Kidney (tissue), 14 donors: ENCODE measurements around the gene NXPE3. TPM values are rescaled to one million over a fixed set of nuclear protein-coding genes. Genes with fewer than 3 reads are reported as not detected.

Source experiments
- DNase-seq, 5 donors: peaks; one replicate each; pipeline ENCODE4 v3.0.0-alpha.2; 2013 to 2020
- FAIRE-seq: peaks from 2 replicates; lab custom pipeline; 2012; peaks lifted over from hg19 to GRCh38; lab: Jason Lieb, UNC
- H3K27ac ChIP-seq, 2 donors: one replicate each; pipeline ENCODE4 v1.7.0; 2013; ENCODE audit warnings: low read depth in 2 of 2, low read length in 2 of 2, inconsistent platforms in 1 of 2
- H3K27me3 ChIP-seq: one replicate; pipeline ENCODE4 v1.7.1; 2013; ENCODE audit warnings: low read length, inconsistent platforms; ENCODE audit not compliant: control insufficient read depth, insufficient read depth
- H3K36me3 ChIP-seq, 3 donors: one replicate each; pipeline versions ENCODE4 v1.7.0 to v1.7.1; 2013; ENCODE audit warnings: low read length in 3 of 3, control low read depth in 1 of 3, inconsistent platforms in 1 of 3; ENCODE audit not compliant: insufficient read depth in 3 of 3, control insufficient read depth in 2 of 3
- H3K4me1 ChIP-seq, 3 donors: one replicate each; pipeline versions ENCODE4 v1.7.0 to v1.7.1; 2013; ENCODE audit warnings: low read length in 3 of 3, inconsistent platforms in 1 of 3, low read depth in 1 of 3; ENCODE audit not compliant: control insufficient read depth in 2 of 3, insufficient read depth in 2 of 3
- H3K4me3 ChIP-seq, 3 donors: one replicate each; pipeline versions ENCODE4 v1.7.0 to v1.8.1; 2013; ENCODE audit warnings: low read length in 3 of 3, control low read depth in 1 of 3, inconsistent platforms in 1 of 3
- H3K9ac ChIP-seq, 3 donors: one replicate each; pipeline versions ENCODE4 v1.7.0 to v1.7.1; 2013; ENCODE audit warnings: low read length in 3 of 3, control low read depth in 1 of 3, inconsistent platforms in 1 of 3
- H3K9me3 ChIP-seq, 3 donors: one replicate each; pipeline versions ENCODE4 v1.7.0 to v1.7.1; 2013; ENCODE audit warnings: low read length in 3 of 3, control low read depth in 1 of 3, inconsistent platforms in 1 of 3; ENCODE audit not compliant: control insufficient read depth in 2 of 3, insufficient read depth in 1 of 3
- intact Hi-C: fragments of 100-400 bp; cut with DNase I; formaldehyde crosslinking; loops from one replicate; pipeline ENCODE4 v1.11.1; 2022
- polyA plus RNA-seq: library from polyadenylated mRNA; stranded (reverse); fragments of 350-450 nt; fragmentation: Illumina TruSeq; extraction: RNeasy Lipid Tissue Mini Kit (QIAGEN cat#74804); gene quantifications from one replicate; pipeline ENCODE4 v1.2.3, GENCODE V29; 2014; ENCODE audit warnings: low read depth, low replicate concordance; ENCODE audit not compliant: insufficient read depth
- total RNA-seq: library from RNA; stranded (reverse); fragmentation: NEBNext Ultra II Directional; extraction: Animal tissue kit (Norgen Biotek cat#: 25700); gene quantifications from one replicate; pipeline ENCODE4 v1.2.1, GENCODE V29; 2021
- TF ChIP-seq, protein P1 (sequence below): IDR thresholded peaks from 3 replicates; pipeline ENCODE4 v1.5.1; 2012; ENCODE audit warnings: mild to moderate bottlenecking, moderate library complexity, borderline replicate concordance; ENCODE audit not compliant: insufficient read depth; ENCODE audit errors: extremely low read depth
- donor health status: control.
- donor health status: control.
- donor health status: control.
- donor health status: control.
- donor health status: control.
- donor health status: DM: yes; HTN: yes; CAD: no.
- donor health status: Normal renal cell carcinoma (clear cell type).

Gene NXPE3
- total and polyA plus RNA-seq, 2 donors from 2014 or later, result 4.9 to 13.3 TPM

DNA sequence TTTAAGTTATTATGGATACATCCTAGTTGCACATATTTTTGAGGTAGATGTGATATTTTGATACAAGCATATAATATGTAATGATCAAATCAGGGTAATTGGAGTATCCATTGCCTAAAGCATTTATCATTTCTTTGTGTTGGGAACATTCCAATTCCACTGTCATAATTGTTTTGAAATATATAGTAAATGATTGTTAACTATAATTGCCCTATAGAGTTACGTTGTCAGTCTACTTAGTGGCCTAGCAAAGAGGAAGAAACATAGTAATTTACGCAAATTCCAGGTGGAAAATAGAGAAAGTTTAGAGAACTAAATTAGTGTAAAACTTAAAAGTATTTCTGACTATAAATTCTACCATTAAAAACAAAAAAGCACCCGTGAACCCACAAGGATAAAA is 24.9 kb downstream of the NXPE3 start:
- Histone ChIP-seq H3K27ac (no peak overlapping the region), H3K27me3 (no peaks in the 10 kb centered on the region), H3K36me3 (no peaks in the 10 kb centered on the region), H3K4me1 (no peaks in the 10 kb centered on the region), H3K9me3 (no peaks in the 10 kb centered on the region), H3K9ac (no peak overlapping the region), H3K4me3 (no peak overlapping the region)
- intact Hi-C loops, result loop anchor here (10.0 kb wide), 1 partner anchor 741 kb away; no protein-coding TSS in a partner anchor
- TF ChIP-seq, protein P1, sequence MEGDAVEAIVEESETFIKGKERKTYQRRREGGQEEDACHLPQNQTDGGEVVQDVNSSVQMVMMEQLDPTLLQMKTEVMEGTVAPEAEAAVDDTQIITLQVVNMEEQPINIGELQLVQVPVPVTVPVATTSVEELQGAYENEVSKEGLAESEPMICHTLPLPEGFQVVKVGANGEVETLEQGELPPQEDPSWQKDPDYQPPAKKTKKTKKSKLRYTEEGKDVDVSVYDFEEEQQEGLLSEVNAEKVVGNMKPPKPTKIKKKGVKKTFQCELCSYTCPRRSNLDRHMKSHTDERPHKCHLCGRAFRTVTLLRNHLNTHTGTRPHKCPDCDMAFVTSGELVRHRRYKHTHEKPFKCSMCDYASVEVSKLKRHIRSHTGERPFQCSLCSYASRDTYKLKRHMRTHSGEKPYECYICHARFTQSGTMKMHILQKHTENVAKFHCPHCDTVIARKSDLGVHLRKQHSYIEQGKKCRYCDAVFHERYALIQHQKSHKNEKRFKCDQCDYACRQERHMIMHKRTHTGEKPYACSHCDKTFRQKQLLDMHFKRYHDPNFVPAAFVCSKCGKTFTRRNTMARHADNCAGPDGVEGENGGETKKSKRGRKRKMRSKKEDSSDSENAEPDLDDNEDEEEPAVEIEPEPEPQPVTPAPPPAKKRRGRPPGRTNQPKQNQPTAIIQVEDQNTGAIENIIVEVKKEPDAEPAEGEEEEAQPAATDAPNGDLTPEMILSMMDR, result no peak
- no peak for FAIRE-seq
- DNase-seq, result no peak

DNA sequence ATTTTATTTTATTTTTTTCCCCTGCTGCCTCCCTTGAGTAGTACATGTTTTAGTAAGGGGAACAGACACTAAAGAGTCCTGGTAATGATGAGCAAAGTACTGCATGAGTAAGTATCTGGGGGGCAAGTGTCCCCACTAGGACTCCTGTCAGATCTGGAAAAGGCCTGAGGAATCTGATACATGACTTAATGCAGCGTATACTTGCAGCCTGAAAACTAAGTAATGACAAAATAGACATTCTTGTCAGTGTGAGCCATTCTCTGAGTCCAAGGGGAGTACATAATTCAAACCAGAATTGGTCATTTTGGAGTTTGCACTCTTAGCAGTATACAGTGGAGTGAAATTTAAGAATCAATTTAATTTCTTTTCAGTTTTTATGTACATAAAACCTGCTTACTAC is 27.5 kb downstream of the NXPE3 start:
- no peak overlapping the region for H3K4me3 ChIP-seq
- H3K9ac ChIP-seq, result no peak overlapping the region
- H3K27me3 ChIP-seq, result no peaks in the 10 kb centered on the region
- H3K27ac ChIP-seq, result no peak overlapping the region
- H3K36me3 ChIP-seq, result no peaks in the 10 kb centered on the region
- TF ChIP-seq, protein P1, result no peak
- no peaks in the 10 kb centered on the region for H3K9me3 ChIP-seq
- DNase-seq (no peak), FAIRE-seq (no peak)
- intact Hi-C loops, result loop anchor here (10.0 kb wide), 1 partner anchor 738 kb away; no protein-coding TSS in a partner anchor
- peaks cover 0 to 2% (median 2%) of the 10 kb centered on the region in 3 donors for H3K4me1 ChIP-seq

DNA sequence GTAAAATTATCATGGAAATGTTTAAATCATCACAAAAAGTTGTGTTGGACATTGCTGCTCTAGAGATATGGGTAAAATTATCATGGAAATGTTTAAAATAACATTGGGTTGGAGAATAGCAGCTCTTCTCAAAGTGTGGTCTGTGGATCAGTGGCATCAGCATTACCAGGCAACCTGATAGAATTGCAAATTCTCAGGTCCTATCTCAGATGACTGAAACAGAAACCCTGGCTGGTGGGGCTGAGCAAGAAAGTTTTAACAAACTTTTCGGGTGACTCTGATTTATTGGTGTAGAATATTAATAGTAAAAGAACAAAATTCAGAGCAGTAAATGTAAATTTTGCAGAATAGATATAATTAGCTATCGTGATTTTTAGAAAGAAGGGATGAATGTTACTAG is 28.9 kb downstream of the NXPE3 start:
- intact Hi-C loops, result loop anchor here (10.0 kb wide), 1 partner anchor 737 kb away; no protein-coding TSS in a partner anchor
- DNase-seq, result no peak
- peaks cover 0 to 2% (median 2%) of the 10 kb centered on the region in 3 donors for H3K4me1 ChIP-seq

More for the DNA sequence above, 28.9 kb downstream of the NXPE3 start:
- Histone ChIP-seq H3K27me3 (no peaks in the 10 kb centered on the region), H3K4me3 (no peak overlapping the region), H3K27ac (no peak overlapping the region), H3K9ac (no peak overlapping the region), H3K9me3 (no peaks in the 10 kb centered on the region), H3K36me3 (no peaks in the 10 kb centered on the region)
- TF ChIP-seq, protein P1, result no peak
- FAIRE-seq, result no peak
